Uterus (tissue), 4 donors: ENCODE data around the gene RNU4-1. TPM values are rescaled to one million over a fixed set of nuclear protein-coding genes. Genes with fewer than 3 reads are reported as not detected.

ENCODE experiments used
- DNase-seq, 2 donors: peaks; one replicate each; pipeline ENCODE4 v3.0.0-alpha.2; 2019 to 2020
- H3K27ac ChIP-seq, 2 donors: fragments of 200-600 bp; sonication (generic); 1 replicate in 1 of 2; 2 replicates in 1 of 2; pipeline ENCODE4 v1.5.1; 2016 to 2018
- H3K27me3 ChIP-seq, 2 donors: fragments of 200-600 bp; sonication (generic); one replicate each; pipeline ENCODE4 v1.5.1; 2018 to 2019; ENCODE audit warnings: control low read depth in 1 of 2
- H3K36me3 ChIP-seq, 2 donors: fragments of 200-600 bp; sonication (generic); one replicate each; pipeline ENCODE4 v1.5.1; 2019; ENCODE audit warnings: control low read depth in 1 of 2
- H3K4me1 ChIP-seq, 2 donors: fragments of 200-600 bp; sonication (generic); one replicate each; pipeline ENCODE4 v1.5.1; 2018 to 2019; ENCODE audit warnings: control low read depth in 1 of 2
- H3K4me3 ChIP-seq, 2 donors: fragments of 200-600 bp; sonication (generic); 1 replicate in 1 of 2; 2 replicates in 1 of 2; pipeline ENCODE4 v1.5.1; 2018 to 2019; ENCODE audit warnings: mild to moderate bottlenecking in 1 of 2
- H3K9me3 ChIP-seq, 2 donors: fragments of 200-600 bp; sonication (generic); one replicate each; pipeline ENCODE4 v1.5.1; 2019; ENCODE audit warnings: control low read depth in 1 of 2
- CTCF ChIP-seq, 4 experiments: fragments of 200-600 bp in 2 of 4; fragments of 450-650 bp in 2 of 4; sonication (generic) in 2 of 4; IDR thresholded peaks; one replicate each; pipeline ENCODE4 v1.5.1; 2016 to 2019; ENCODE audit warnings: antibody characterized with exemption in 4 of 4, mild to moderate bottlenecking in 2 of 4, moderate library complexity in 1 of 4
- POLR2A ChIP-seq, 2 donors: fragments of 450-650 bp; IDR thresholded peaks; one replicate each; pipeline ENCODE4 v1.6.1; 2016; ENCODE audit warnings: antibody characterized with exemption in 2 of 2, mild to moderate bottlenecking in 1 of 2, moderate library complexity in 1 of 2
- intact Hi-C: fragments of 100-400 bp; cut with DNase I; formaldehyde crosslinking; loops from one replicate; pipeline ENCODE4 v1.15.1; 2023; ENCODE audit warnings: low total_unique reads
- total RNA-seq, 4 donors: library from RNA; depleted of rRNA in 3 of 4; stranded (reverse); fragments of >200 nt in 3 of 4; gene quantifications; one replicate each; pipeline versions ENCODE4 v1.1.0 to v1.2.4, GENCODE V29; 2014 to 2023
- donor health status: DM: yes; HTN: yes; CAD: no.

Gene RNU4-1
- total RNA-seq, 4 donors from 2014 or later = under 0.01 to 2,308 (median under 0.01) TPM

GRCh38 chr12:120265473-120266179 is 27.4 kb downstream of the RNU4-1 start, which contains the start of gene PXN:
PXN (minus strand) TSS chr12:120265730; CDS start chr12:120265629, 101 bp downstream.
- H3K4me1 ChIP-seq = no peaks in the 10 kb centered on the region
- TF ChIP-seq POLR2A (IDR thresholded peaks at IDR 0.05) = peak; percentile 74 to 88
- TF ChIP-seq CTCF (IDR thresholded peaks at IDR 0.05) = peak; percentile 83 to 96 (median 92)
- H3K9me3 ChIP-seq = no peaks in the 10 kb centered on the region
- no peaks in the 10 kb centered on the region for H3K27me3 ChIP-seq
- H3K27ac ChIP-seq = peak within 1 kb of the TSS; percentile 97
- intact Hi-C loops = loop anchor here (2.0 kb wide), 1 partner anchor 37 kb away; no protein-coding TSS in a partner anchor
- peak; percentile 84 to 89 for DNase-seq
- H3K36me3 ChIP-seq = no peaks in the 10 kb centered on the region
- peak within 1 kb of the TSS; percentile 79 to 100 for H3K4me3 ChIP-seq

- Histone ChIP-seq H3K4me3 (peak overlapping the region; percentile 79 to 100), H3K9me3 (no peaks in the 10 kb centered on the region), H3K27ac (peak overlapping the region; percentile 97), H3K27me3 (no peaks in the 10 kb centered on the region), H3K4me1 (peaks cover 0 to under 1% of the 10 kb centered on the region in 2 donors), H3K36me3 (no peaks in the 10 kb centered on the region)
- TF ChIP-seq POLR2A (IDR thresholded peaks at IDR 0.05) (no peak), CTCF (IDR thresholded peaks at IDR 0.05) (no peak)
- intact Hi-C loops = loop anchor here (2.0 kb wide), 1 partner anchor 36 kb away; no protein-coding TSS in a partner anchor
- peak in 1 of 2 donors; percentile 47 for DNase-seq
These were observed 28.0 kb downstream of the RNU4-1 start for GRCh38 chr12:120264904-120265472.

- intact Hi-C loops = loop anchor here (2.0 kb wide), 1 partner anchor 35 kb away; no protein-coding TSS in a partner anchor
- no peaks in the 10 kb centered on the region for H3K9me3 ChIP-seq
- TF ChIP-seq CTCF (IDR thresholded peaks at IDR 0.05) (no peak), POLR2A (IDR thresholded peaks at IDR 0.05) (no peak)
- H3K36me3 ChIP-seq = no peaks in the 10 kb centered on the region
- no peaks in the 10 kb centered on the region for H3K27me3 ChIP-seq
- H3K4me1 ChIP-seq = peaks cover 0 to 6% of the 10 kb centered on the region in 2 donors
- peak in 1 of 2 donors; percentile 36 for DNase-seq
- H3K4me3 ChIP-seq = peak overlapping the region; percentile 79 to 100
- peak overlapping the region; percentile 97 for H3K27ac ChIP-seq
These were observed 28.7 kb downstream of the RNU4-1 start for GRCh38 chr12:120264086-120264903.

GRCh38 chr12:120263748-120264085 is 29.3 kb downstream of the RNU4-1 start:
- peak overlapping the region; percentile 79 to 100 for H3K4me3 ChIP-seq
- H3K27ac ChIP-seq = peak overlapping the region; percentile 97
- intact Hi-C loops = loop anchor here (2.0 kb wide), 1 partner anchor 35 kb away; no protein-coding TSS in a partner anchor
- H3K27me3 ChIP-seq = no peaks in the 10 kb centered on the region
- no peak for DNase-seq
- H3K36me3 ChIP-seq = no peaks in the 10 kb centered on the region
- TF ChIP-seq POLR2A (IDR thresholded peaks at IDR 0.05) (no peak), CTCF (IDR thresholded peaks at IDR 0.05) (no peak)
- peaks cover 0 to 6% of the 10 kb centered on the region in 2 donors for H3K4me1 ChIP-seq
- no peaks in the 10 kb centered on the region for H3K9me3 ChIP-seq
